ENCODE measurements around the gene PTPRN2.

PTPRN2 gene

DNA sequence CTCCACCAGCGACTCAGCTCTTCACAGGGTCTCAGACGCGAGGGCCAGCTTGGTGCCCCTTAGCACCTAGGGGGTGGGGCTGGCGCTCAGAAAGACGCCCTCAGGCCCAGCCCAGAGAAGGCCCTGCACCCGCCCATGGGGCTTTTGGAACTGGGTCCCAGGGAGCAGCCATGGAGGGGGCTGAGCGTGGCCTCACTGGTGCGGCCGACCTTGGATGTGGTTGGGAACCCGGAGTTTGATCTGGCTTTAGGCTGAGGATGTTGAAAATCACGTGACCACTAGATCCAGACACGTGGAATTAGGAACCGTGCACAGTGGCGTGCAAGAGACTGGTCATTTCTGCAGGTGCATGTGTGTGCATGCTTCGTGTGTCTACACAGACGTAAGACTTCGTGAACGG, 1065.4 kb downstream of the PTPRN2 start:
- no peak for DNase-seq

DNA sequence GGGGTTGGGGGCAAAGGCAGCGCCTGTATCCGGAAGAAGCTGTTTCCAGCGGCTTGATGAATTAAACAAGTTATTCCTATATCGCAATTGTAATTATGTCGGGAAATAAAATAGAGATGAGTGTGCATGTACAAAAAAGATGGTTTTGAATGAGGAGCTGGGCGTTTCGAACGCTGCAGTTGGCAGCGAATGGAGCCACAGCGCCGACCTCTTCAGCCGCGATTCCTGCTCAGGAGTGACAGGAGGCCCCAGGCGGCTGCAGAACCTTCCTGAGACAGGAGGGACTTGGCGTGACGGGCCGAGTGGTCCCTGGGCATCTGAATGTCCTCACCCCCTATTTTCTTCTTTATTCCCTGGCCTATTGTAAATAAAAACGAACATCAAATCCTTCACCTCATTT, 1065.9 kb downstream of the PTPRN2 start:
- DNase-seq = no peak

DNA sequence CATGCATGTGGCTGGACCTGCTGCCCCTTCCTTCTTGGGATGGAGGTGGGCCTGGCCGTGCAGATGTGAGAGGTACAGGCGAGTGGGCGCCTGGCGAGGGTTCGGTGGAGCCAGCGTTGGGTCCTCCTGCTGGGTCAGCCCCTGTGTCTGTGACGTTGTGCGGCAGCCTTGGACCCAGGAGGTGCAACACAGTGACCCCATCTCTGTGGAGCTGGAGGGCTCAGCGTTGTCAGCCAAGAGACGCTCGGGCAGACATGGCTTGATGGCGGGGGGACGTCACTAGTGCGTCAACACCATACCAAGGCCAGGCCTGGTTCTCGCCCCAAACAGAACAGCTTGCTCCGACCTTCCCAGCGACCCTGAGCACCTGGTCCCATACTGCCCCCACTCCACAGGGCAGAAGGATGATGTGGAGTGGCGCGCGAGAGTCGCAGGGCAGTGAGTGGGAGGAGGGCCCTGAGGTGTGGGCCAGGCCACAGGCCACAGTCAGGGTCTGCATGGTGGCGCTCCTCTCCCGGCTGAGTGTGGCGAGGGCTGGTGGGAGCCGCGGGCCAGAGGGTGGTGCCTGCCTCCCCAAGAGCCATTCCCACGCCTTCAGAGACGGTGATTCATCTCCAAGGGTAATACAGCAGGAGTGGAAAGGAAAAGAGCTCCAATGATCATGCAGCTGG, 1066.4 kb downstream of the PTPRN2 start:
- no peak for DNase-seq

DNA sequence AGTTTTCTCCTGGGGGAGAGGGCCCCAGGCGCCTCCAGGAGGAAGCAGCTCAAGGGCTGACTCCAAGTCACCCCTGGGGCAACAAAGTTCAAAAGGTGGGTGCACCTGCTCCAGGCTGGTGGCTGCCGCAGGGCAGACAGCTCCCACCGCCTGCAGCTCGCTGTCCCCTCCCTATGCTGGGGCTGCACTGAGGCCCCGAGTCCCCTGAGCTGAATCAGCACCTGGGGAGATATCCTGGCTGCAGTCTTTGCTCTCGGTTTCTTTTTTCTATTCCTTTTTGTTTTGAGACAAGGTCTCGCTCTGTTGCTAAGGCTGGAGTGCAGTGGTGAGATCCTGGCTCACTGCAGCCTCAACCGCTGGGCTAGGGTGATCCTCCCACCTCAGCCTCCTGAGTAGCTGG, 1067.4 kb downstream of the PTPRN2 start:
- no peak for DNase-seq

DNA sequence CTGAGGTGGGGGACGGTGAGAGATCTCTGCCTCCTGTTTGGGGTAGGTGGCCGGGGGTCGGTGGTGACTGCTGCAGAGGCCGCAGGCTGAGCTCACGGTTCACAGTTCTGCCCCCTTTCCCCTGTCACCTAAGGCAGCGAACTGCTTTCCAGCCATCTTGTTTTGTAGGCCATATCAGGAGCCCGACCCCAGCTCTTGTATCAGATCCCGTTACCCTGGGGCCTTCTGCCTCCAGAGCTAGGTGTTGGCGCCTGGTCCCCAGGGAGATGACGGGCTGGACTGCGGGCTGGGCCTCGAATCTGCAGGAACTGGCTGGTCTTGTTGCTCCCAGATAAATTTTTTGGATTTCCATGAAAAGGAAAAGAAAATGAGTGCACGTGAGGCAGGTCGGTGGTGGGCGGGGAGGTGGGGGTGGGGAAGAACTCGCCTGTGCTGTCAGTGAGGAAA, 1067.8 kb downstream of the PTPRN2 start:
- no peak for DNase-seq

DNA sequence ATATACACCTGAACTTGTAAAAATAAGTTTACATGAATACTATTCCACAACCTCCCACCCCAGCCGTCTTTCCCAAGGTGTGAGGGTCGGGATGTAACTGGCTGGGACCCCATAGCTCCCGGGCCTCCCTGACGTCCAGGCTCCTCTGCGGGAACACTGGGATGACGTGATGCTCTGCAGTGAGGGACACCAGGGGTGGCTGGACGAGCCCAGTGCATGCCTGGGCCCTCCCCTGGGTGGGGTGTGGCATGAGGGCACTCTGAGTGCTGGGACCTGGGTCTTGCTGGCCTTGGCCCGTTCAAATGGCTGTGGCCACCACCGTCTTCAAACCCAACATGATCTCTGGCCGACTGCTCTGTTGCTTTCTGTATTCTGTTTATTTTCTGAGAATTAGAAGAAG, 1068.4 kb downstream of the PTPRN2 start:
- DNase-seq = no peak

DNA sequence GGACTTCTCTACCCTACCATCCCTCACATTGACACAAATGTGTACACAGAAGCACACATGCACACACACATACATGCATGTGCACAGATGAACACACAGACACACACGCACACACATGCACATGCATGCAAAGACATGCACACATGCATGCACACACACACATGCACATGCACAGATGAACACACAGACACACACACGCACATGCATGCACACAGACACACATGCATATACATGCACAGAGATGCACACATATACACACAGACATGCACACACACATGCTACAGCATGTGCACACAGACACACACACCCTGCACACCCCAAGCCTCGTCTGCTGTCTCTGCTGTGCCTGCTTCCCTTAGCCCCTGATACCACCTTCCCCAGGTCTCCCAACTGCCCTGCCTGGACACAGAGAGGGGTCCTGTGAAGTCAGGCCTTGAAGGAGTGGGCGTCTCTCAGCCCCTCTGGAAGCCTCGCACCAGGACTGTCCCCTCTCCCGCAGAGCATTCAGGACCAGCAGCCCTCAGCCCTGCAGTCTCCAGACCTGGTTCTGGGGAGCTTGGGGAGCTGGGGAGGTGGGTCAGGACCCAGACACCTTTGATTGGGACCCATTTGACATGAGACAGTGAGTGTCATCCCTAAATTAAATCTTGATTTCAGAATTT, 1069.0 kb downstream of the PTPRN2 start:
- no peak for DNase-seq

DNA sequence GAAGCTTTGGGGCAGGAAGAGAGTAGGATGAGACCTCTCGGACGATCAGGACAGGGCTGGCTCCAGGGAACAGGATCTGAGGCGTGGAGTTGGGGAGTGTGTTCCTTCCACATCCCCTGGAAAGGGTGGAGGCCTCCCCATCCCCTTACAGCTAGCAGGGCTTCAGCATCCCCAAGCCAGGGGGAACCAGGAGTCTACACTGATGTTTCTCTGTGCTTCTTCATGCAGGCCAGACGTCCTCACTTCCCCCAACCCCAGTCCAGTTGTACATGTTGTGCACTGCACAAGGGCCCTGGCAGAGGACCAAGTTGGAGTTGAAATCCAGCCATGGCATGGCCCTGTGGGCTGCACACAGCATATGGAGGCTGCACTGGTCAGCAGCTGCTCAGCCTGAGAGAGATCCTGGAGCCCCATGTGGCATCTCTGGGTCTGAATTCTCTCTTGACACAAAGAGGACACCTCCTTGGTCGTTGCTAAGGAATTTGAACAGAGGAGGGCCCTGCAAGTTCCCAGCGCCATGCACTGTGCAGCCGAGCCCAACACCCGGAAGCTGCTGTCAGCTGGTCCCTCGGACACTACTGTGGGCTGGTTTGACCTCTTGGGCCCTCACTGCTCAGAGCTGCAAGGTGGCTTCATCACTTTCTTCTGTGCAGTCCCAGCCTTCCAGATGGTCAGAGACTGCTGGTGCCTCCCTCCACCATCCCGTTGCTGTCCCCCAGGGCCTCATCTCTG, 1069.7 kb downstream of the PTPRN2 start:
- no peak for DNase-seq

DNA sequence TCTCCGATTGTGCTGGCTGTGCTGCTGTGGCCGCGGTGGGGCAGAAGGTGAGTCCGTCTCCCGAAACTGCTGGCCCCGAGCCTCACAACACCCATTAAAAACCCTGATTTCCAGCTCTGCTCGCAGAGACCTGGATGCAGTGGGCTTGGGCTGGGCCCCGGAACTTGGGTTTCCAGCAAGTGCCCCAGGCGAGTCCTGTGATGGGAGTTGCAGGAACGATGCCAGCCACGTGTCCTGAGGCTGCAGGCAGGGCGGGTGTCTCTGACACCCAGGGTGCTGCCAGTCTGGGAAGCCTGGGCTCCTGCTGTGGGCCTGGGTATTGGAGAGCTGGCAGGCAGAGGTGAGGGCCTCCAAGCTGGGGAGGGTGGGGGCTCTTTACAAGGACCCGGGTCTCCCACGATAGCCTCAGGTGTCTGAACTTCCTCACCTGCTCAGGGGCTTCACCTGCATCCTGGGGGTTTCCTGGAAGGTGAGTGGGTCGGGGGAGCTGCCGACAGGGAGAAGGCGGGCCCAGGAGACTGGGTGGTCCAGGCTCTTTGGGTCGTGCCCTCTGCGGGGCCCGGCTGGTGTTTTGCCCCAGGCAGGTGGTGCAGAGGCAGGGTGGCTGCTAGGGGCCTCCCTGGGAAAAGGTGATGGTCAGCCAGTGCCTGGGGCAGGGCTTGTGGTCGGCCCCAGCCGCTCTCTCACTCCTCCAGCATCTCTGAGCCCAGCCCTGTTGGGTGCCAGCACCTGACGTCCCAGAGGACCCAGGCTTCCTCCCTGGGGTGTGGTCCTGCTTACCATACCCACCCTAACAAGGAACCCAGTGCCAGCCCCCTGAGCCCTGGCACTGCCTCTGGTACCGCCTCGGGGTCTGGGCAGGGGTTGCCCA, 1070.5 kb downstream of the PTPRN2 start:
- DNase-seq = no peak

DNA sequence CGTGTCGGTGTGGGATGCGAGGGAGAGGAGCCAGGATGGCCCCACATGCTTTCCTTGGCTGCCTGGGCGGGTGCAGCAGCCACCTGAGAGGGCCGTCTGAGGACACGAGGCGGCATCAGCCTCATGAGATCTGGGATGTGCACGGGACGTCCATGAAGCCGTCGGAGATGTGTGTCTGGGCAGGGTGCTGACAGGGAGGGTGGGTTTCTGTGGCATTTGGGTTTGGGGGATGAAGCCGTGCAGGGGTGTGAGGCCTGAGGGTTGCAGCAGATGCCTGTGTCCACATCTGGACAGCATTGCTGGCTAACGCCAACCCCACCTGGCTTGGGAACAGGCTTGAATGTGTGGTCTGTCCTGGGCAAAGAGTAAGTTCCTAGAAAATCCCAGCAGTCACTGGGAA, 1071.3 kb downstream of the PTPRN2 start:
- DNase-seq = no peak

DNA sequence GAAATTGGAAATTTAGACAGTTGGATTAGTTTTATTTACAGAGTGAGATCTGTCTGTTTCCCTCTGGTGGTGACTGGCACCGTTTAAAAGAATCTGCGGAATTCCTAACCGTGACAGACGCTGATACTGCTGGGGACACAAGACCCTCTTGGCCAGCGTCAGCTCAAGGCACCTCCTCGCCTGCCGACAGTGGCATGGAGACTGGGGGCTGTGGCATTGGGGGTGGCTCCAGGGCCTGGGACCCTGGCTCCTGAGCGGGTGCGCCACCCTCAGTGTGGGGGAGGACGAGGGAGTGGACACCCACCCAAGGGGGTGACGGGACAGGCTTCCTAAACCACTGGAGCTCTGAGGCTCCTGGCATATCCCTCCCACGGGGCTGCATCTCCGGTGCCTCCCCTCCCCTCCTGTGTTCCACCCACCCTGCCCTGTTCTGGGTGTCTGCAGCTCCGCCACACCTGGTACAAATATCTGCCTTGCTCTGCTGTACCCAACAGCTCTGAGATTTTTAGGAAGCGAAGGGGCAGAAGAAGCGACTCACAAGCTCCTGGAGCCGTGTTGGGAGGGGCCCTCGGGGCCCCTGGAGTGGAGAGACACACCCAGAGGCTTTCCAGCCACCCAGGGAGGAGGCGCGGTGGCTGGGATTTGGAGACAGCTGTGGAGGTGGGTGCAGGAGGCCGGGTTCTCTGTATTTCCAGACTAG, 1072.1 kb downstream of the PTPRN2 start:
- no peak for DNase-seq

DNA sequence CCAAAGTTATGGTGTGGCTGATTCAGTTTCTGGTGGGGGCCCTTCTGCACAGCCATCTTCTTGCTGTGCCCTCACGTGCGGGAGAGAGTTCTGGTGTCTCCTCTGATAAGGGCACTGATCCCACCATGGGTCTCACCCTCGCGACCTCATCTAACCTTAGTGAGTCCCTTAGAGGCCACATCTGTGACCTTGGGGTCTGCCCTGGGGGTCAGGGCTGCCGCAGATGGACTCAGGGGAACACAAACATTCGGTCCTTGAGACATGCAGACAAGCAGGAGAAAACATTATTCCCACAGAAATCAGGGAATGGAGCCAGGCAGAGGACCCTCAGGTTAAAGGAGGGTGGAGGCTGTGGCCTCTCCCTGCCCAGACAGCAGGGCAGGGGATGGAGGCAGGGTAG, 1072.9 kb downstream of the PTPRN2 start:
- no peak for DNase-seq

DNA sequence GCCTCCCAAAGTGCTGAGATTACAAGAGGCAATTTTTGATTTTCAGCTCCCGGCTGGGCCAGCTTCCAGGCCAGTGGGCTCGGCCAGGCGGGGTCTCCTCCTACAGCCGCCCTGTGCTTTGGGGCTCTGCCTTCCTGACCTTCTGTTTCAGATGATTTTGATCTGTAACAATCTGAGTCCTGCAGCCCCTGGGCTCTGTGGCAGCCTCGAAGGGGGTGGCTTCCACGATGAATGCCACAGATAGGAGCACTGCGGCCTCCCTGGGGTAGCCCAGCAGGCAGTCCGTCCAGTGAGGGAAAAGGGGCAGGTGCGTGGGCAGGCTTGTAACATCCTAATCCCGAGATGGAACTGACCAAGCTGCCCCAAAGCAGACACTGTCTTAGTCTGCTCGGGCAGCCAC, 1073.3 kb downstream of the PTPRN2 start:
- no peak for DNase-seq

DNA sequence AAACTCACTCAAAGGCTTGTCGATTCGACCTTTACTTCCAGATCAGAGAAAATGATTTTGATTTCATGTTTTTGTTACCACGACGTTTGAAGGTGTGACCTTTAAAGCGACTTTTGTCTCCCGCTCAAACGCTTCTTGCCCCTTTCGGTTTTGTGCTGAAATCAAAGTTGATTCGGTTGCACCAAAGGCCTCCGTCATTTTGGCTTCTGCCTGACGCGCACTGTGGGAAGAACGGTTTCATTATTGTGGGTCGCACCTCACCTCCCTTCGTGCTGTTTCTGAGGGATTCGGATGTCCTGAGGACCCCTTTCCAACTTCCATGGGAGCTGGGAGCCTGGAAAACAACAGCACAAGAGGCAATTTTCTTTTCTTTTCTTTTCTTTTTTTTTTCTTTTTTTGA, 1073.9 kb downstream of the PTPRN2 start:
- DNase-seq = no peak

DNA sequence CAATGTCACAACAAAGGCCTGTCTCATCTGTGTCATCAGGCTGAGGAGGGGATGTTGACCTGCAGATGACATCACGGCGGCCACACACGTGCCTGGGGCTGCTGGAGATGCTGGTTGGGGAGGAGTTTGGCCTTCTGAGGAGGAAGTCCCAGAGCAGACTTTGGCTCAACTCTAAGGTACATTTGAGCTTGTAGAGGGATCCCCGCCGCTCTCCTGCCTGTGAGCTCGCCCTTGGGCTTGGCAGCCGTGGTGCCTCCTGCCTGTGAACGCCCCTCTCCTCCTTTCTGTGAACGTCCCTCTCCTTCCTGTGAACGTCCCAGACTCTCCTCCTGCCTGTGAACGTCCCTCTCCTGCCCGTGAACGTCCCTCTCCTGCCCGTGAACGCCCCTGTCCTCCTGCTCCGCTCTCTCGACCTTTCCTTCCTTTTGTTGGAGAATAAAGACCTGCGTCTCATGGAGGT, 1074.4 kb downstream of the PTPRN2 start:
- no peak for DNase-seq

DNA sequence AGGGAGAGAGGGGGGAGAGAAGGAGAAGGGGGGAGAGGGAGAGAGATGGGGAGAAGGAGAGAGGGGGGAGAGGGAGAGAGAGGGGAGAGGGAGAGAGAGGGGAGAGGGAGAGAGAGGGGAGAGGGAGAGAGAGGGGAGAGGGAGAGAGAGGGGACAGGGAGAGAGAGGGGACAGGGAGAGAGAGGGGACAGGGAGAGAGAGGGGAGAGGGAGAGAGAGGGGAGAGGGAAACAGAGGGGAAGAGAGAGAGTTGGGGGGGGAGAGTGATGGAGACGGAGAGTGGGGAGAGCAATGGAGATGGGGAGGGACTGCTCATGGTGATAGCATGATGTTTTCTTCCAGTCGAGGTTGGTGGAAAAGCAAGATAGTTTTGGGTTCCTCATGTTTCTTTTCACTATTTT, 1078.4 kb downstream of the PTPRN2 start:
- no peak for DNase-seq

DNA sequence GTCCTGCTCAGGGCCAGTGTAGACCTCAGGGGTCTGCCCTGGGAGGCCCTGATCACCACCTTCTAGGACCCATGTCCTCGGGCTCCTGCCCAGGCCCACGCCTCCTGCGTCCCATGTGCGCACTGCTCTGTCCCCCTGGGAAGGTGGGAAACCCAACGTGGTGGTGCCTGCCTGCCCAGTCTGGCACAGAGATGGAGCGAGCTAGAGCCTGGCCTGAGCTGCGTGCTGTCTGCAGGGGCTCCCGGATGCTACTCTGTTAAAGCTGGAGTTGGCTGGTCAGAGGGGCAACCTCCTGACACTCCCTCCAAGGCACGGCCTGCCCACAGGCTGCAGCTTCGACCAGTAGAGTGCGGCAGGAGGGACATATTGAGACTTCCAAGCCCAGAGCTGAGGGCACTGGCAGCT, 1079.1 kb downstream of the PTPRN2 start:
- DNase-seq = no peak

DNA sequence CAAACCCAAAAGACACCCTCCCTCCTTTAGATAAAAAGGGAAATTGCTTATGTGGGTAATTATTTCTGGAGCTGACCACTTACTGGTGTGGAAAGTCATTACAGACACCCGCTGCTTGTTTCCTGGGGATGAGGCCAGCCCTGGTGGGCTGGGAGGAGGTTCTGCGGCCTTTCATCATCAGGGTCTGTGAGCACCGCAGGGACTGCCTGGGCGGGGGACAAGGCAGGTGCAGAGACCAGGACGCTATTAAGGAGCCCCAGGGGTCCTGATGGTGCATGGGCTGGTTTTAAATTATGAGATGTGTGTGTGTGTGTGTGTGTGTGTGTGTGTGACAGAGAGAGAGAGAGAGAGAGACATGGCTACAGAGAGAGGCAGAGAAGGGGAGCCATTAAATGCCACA, 1079.6 kb downstream of the PTPRN2 start:
- no peak for DNase-seq

DNA sequence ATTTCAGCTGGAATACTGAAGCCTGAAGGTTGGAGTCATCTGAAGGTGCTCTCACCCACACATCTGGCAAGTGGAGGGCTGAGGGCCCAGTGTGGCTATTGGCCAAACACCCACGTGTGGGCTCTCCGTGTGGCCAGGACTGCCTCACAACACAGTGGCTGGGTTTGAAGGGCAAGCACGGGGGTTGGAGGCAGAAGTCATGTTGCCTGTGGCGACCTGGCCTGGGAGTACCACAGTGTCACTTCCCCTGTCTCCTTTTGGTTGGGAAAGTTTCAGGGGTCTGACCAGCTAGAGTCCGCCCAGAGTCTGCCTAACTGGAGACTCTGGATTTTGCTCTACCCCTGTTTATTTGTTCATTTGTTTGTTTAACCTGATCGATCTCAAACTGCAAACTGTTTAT, 1081.4 kb downstream of the PTPRN2 start:
- DNase-seq = no peak

DNA sequence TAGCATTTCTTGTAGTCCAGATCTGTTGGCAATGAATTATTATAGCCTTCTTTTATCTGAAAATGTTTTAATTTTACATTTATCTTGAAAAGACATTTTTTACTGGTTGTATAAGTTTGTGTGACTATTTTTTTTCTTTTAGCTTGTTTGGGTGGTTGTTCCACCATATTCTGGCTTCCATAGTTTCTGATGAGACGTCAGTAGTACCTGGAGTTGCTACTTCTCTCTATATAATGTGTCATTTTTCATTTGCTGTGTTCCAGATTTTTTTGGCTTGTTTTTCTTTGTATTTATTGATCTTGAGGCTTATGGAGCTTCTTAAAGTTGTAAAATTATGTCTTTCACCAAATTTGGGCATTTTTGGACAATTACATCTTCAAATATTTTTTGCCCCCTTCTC, 1082.0 kb downstream of the PTPRN2 start:
- DNase-seq = no peak

DNA sequence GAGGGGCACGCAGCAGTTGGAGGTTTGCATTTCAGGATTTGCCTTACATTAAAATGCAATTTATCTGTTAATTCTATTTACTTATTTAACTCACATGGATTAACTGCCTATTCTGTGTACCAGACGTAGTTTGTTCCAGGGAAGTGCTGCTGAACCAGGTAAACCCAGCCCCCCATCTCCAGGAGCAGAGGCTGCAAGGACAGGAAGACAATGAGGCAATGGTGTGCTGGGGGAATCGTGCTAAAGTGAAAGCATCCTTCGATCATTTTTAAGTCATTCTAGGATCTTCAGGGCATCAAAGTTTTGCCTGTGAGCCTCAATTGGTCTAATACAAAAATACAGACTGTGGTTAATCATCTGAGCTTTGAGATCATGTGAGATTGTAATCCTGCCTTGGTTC, 1084.4 kb downstream of the PTPRN2 start:
- peak; percentile 33 for DNase-seq

DNA sequence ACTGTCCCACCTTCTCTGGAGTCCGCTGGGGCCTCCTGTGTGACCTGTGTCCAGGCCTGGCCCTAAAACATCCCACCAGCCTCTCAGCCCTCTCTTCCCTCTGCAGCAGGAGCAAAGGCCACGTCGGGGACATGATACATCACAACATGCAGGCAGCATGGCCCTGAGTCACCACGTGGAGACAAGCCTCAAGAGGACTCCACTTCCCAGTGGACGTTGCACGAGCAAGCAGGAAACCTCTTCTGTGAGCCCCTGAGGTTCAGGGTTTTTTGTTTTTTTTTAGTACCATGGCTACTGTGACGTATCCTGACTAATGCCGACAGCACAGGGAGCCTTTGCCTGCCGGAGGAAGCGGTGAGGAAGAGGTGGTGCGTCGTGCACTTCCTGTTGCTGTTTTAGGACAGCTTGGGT, 1084.9 kb downstream of the PTPRN2 start:
- peak; percentile 84 for DNase-seq
